GM18526 (cell line): ENCODE data around the gene ZIC4.

Experiments
- POLR2A ChIP-seq: IDR thresholded peaks from 3 replicates; pipeline ENCODE4 v1.6.1; 2011; ENCODE audit not compliant: insufficient read length; ENCODE audit errors: extremely low read depth

ZIC4 gene

DNA sequence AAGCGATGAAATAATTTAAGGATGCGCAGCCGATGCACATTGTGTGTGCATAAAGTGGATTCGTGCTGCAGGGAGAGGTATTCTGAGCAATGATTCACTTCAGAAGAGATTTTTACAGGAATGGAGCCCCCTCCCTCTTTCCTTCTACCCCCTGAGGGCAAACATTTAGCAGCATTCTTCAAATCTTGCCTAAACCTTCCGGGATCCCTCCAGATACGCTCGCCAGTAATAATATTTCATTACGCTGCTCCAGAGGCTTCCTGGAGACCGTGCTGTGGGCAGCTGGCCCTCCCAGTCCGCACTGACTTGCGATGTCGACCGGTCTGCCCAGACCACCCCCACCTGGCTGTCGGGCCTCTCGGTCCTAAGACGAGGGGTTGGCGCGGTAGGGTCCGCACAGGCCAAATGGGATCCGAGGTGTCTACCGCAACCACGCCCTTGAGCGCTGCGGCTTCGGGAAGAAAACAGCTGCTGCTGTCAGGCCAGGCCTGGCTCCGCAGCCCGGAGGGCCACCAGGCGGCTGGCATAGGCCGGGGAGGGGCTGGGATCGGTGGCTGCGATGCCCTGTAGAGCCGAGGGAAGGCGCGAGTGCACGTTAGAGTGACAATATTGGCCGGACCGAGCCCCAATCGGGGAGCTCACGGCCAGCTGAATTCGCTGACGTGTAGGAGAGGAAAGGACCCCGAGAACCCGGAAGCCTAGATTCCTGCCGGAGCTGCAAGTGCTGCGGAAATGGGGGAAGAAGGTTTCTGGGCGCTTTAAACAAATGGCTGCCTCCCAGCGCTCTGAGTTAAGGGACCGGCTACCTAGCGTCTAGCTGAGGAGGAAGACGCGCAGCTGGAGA lies 14.3 kb downstream of the ZIC4 start:
- TF ChIP-seq POLR2A: no peak

- no peak for TF ChIP-seq POLR2A
These were observed 15.5 kb downstream of the ZIC4 start for GRCh38 chr3:147390589-147391569.

- no peak for TF ChIP-seq POLR2A
These were observed 16.6 kb downstream of the ZIC4 start for GRCh38 chr3:147389717-147390116.

DNA sequence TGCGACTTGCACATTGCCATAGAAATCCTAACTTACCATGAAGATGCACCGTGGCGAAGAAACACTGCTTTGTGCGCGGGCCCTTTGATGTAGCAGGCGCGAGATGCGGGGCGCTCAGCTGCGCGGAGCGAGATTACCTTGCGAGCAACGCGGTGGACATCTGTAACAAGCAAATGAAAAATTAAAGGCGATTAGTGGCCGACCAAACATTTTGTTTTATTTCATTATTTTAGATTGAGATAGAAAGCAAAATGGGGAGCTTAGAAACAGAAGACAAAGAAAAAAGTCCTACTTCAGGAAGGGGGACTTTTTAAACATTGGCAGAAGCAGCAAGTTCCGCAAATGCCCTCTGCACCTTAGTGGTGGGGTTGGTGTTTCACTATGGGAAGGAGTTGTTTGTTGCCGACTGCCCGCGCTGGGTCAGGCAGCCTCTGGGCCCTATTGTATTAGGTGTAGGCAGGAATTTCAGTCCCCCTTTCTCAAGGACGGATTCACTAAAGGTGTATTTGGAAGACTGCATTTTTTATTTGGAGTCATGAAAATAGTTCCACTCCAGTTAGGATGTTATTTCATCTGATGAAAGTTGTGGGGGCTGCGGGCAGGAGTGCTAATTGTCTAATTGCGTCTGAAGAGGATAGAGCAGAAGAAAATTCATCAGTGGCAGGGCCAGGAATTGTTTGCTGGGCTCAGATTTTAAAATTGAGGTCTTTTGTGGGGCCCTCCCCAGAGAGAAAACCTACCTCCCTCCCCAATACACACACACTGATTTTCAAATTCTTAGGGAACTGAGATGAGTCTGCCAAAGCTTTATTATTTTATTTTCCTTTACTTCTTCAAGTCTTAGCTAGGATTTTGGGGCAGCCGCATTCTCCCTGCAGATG lies 17.4 kb downstream of the ZIC4 start:
- TF ChIP-seq POLR2A: no peak

GRCh38 chr3:147387885-147388699 lies 18.3 kb downstream of the ZIC4 start:
- no peak for TF ChIP-seq POLR2A

DNA sequence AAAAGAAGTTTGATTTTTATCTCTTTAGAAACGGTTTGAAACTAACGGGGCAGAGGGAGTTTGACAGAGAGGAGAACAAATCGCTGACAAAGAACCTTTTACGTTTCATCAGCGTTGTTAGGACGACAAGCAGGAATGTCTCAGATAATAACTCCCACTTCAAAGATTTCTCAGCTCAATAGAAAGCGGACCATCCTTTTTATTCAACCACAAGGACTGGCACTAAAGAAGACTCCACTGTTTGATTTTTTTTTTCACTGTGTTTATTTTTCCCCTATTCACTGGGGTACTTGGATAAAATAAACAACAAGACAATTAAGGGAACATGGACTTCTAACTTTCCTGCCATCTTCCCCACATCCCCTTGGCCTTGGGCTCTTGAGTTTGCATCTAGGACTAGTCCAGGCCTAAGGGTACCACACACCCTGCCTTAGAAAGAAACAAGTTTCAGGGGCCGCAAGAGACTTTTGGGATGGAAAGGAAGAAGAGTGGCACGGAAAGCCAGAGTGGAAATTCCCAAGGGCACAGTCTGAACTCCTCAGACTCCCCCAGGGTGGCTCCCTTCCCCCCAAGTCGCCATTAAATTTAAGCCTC lies 19.0 kb downstream of the ZIC4 start:
- no peak for TF ChIP-seq POLR2A

GRCh38 chr3:147385059-147386012 lies 21.0 kb downstream of the ZIC4 start:
- no peak for TF ChIP-seq POLR2A

DNA sequence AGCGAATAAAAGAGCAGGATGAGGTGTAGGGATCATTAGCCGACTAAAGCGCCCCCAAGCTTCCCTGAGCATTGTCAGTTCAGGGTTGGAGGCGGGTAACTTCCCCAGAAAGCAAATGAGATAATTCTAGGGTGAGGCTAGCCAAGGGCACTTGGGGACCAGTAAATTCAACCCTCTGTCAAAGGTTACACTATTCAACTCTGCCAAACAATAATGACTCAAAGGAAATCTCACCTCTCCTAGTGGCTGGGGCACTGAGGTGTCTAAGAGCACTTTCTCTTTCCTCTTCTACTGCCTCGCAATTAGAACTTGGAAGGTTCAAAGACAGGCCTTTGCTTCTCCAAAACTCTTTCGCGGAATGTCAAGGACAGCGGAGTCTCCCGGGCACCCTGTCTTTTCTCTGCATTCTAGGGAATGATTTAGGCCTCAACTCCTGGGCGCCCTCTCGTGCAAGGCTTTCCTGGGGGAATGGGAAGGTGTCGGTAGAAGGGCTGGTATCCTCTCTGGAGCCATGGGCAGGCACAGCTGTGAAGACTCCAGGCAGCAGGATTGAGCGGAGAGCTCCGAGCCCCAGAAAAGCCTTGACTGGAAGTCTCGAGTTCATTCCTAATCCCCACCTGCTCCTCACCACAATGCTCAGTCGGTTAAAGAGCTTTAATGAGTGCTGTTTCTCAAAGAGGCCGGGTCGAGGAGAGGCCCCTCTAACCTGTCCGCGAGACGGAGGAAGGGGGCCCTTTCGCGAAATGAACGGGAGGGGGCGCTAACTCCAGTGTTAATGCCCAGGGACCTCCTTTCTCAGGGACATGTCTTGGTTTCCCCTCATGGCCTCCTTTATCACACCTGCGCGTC lies 21.9 kb downstream of the ZIC4 start:
- no peak for TF ChIP-seq POLR2A

GRCh38 chr3:147383617-147384016 lies 22.7 kb downstream of the ZIC4 start:
- TF ChIP-seq POLR2A: no peak

DNA sequence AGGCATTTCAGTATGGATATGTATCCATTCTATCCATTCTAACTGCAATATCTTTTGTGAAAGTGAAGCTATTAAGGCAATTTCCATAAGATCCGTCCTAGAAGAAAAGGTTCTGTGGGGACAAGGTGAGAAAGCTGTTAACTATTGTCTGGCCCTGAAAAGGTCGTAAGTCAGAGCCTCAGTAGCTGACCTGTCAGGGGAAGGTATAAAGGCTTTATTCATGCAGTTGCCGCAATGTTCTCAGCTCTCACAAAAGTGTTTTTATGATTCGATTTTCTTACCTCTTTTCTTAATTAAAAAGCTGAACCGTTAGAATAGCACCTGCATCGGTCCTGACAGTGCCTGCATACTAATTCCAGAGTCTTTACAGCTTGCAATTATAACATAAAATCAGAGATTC lies 24.7 kb downstream of the ZIC4 start:
- TF ChIP-seq POLR2A: no peak

- TF ChIP-seq POLR2A: no peak
These were observed 25.4 kb downstream of the ZIC4 start for GRCh38 chr3:147380977-147381376.
